Measurements from ENCODE around the gene TMEM273.

GRCh38 chr10:49140304-49141177, 47.6 kb downstream of the TMEM273 start:
- no peak for TF ChIP-seq CTCF (IDR thresholded peaks at IDR 0.05)
- TF ChIP-seq POLR2AphosphoS5 (IDR thresholded peaks at IDR 0.05), result no peak
- TF ChIP-seq POLR2A (IDR thresholded peaks at IDR 0.05; ENCODE audit: low read depth), result no peak
